GM21737 (cell line): ENCODE measurements around the gene BCL11B.
"Not testable (repeated sequence)": the region's sequence is repeated elsewhere in the genome, so short reads cannot be mapped to it uniquely, and the experiment has no call there.

Experiments
- ATAC-seq: cut with Tn5 transposase; IDR thresholded peaks from one replicate; pipeline ENCODE4 v1.9.1; 2021; ENCODE audit warnings: mild to moderate bottlenecking, moderate library complexity; ENCODE audit not compliant: unreplicated experiment

The BCL11B gene

DNA sequence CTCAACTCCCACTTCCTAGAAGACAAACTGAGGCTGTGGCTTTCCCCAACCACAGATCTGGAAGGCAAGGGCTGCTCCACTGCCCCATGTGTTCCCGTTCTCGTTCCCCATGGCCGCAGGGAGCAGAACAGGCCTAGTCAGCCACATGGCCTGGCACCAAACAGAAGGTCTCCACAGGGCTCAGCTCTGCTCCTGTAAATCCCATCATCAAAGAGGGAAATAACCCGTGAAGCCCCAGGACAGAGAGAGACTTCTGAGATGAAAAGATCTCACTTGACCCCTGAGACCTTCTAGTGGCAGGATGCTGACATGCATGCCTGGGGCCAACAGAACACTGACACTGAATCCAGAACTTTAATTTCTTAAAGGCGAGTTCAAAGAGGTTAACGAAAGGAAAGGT, 68.9 kb downstream of the BCL11B start:
- ATAC-seq = no peak

DNA sequence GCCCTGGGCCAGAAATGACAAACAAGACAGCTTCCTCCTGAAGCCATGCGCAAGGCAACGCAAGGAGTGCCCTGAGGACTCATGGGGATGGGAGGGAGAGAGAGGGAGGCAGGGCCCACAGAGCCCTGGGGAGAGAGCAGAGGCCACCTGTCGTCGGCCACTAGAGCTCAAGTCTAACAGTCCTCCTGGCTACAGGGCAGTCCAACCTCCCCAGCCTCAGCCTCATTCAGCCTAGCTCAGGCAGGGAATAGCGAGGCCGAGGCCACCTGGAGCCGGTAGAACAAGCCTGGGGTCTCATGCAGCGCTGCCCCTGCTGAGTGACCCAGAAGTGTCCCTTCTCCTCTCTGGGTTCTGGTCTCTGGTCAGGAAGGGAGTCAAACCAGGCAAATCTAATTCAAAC, 69.5 kb downstream of the BCL11B start:
- ATAC-seq = no peak

DNA sequence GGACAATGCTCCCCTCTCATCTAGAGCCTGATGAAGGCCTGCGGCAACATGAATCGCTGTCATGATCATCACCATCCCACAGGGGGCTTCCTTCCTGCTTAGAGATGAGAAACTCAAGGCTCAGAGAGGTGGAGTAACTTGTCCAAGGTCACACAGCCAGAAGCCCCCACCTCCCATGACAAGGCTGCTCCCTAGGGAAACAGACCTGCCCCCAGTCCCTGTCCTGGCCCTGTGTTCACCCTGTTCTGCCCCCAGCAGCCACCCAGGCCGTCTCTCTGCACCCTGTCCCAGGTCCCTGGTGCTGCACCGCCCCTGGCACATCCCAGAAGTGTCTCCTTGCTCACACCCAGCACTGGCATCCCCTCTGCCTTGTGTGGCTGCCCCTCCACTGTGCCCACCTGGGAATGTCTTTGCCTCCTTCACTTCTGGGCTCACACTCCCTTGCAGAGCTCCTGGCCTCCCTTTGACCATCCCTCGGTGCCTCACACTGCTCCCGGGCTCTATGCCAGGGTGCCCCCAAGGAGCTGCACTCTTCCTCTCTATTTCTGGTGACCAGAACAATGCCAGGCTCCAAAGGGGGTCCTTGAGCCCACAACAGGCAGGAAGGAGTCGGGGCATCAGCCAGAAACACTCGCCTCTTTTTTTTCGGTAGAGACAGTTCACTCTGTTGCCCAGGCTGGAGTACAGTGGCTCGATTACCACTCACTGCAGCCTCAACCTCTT, 70.5 kb downstream of the BCL11B start:
- no peak for ATAC-seq

DNA sequence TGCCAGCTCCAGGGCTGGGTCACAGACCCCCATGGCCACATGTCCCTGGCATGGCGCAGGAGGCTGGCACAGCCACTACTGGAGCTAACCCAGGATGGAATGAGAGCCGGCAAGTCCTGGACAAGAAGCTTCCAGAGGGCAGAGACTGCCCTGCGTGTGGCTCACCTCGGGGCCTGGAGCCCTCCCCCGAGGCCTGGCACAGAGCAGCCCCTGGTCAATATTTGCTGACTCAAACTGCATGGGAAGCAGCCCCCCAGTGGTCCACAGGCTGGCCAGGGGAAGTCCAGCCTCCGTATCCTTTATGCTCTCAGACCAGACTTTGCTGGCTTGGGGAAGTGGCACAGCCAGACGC, 71.4 kb downstream of the BCL11B start:
- ATAC-seq = no peak

DNA sequence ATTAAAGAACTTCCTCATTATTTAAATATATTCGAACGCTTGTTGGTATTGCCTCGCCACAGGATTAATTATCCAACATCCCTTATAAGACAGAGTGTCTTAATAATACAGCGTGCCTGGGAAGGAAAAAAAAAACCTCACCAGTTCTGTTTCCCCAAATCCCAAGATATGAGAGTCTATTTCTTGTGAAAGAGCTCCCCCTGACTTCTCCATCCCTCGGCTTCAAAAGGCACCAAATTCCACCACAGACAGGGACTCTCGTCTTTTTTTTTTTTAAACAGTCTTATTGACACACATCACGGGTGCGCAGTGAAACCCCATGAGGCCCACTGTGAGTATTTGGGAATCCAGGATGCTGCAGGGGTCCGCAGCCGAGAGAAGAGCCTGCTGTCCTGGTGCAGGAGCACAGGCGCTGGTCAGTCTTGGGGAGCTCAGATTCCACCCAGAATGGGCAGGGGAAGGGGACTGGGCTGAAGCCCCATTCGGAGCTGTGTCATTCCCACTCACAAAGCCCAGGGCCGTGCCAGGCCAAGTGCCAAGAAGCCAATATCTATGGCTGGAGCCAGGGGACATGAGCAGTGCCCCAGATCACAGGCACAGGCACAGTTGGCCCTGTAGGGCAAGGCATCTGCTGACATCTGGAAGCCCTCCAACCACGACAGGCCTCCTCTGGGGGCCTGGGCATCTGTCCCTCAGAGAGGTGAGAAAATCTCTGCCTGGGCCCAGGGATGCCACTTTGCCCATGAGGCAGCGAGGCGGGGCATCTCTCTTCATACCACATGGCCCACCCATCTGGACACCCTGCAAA, 71.9 kb downstream of the BCL11B start:
- ATAC-seq = no peak

DNA sequence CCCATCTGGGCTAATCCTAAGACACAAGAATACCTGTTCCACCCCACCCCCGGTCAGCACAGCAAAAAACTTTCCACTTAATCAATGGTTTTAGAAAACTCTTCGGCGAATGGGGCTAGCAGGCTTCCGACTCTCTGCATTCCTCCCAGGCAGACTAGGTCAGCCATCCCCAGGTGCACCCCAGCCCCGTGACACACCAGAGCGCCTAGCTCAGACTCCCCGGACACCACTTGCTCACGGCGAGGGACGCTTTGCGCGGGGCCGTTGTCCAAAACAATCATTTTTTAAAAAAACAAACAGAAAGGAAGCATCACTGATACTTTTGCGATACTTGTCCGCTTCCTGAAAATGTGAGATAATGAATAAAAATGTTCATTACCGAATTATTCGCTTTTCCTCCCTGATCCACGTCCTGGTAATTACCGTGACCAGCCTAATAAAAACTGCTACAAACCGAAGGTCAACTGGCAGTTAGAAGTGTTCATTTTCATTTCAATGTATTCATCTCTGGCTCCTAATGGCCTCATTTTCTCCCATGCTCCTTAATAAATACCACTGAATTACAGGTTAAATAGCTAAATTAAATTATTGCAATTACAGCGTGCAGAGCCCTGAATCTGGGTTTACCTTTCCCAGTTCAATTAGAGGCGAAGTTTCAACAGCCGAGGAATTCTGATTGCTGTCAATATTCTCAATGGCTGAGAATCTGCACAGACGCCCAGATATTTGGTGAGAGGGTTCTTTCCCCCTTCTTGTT, 73.1 kb downstream of the BCL11B start:
- ATAC-seq = no peak

DNA sequence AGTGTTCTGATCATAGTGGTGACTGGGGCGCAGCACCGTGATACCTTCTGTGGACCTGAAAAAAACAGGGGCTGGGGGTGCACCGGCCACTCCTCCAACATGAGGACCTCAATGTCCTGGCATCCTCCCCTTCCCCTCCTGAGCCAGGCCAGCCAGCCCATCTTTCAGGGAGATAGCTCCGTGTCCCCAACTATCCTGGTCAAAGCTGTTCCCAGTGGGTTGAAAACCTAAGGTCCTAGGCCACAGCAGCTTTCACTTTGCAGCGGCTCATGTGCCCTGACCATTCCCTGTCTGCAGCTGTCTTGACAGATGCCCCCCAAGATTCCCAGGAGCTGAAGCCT, 75.7 kb downstream of the BCL11B start:
- ATAC-seq = no peak

DNA sequence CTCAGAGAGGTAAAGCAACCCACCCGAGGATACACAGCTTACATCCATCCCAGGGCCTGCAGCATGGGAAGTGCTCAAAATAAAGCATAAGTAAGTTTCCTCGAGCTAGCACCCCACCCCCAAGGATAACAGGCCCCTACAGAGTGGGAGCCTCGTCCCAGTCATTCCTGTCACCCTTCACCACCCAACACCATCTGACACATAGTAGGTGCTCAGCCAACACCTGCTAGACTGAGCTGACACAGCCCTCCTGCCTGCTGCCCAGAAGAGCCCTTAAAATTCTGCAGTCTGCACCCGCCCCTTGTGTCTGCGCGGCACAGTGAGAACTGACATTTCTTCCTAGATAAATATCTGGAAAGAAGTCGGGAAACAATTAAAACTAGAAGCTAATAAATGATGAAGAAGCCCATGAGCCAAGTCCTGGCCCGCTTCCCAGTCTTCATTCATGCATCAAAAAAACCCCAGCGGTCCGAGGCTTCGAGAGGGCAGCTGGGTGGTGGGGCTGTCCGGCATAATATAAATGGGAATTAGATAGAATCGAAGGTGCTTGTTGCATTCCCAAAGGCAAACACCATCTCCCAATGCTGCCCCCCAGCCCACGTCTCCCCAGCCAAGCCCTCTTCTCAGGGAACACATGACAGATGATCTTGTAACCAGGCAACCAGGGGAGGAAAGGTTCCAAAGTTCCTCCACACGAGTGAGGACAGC, 76.2 kb downstream of the BCL11B start:
- no peak for ATAC-seq

DNA sequence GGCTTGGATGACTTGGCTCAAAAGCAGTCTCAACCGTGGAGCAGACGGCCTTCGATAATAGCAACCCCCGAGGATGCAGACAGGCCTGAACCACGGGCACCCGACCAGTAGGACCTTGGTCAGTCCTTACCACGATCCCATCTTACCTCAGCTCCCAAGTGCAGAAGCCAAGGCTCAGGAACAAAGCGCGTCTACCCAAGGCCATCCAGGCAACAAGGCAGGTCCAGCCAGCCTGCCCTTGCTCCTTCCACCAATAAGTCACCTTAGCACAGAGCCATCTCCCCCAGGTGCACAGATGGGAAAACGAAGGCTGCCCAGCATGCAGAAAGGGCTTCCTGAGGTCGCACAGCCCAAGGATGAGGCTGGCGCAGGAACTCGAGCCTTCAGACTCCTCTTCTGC, 77.3 kb downstream of the BCL11B start:
- ATAC-seq = no peak

DNA sequence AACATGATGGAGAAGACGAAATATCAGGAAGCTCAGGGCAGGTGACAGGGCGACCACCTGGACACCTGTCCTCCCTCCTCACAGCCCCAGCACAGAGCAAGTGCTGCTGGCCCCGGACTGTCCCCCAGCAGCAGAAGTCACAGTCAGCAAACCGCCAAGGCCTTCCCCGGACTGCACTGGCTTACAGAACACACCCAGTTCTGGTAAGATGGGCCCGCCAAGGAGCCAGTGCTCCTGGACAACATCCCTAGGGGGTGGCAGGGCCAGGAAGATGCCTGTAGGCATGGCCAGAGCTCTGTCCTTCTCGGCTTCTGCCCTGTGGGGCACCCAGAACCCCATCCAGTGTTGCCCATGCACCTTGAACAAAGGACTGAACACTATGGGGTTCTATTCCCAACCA, 77.9 kb downstream of the BCL11B start:
- no peak for ATAC-seq

DNA sequence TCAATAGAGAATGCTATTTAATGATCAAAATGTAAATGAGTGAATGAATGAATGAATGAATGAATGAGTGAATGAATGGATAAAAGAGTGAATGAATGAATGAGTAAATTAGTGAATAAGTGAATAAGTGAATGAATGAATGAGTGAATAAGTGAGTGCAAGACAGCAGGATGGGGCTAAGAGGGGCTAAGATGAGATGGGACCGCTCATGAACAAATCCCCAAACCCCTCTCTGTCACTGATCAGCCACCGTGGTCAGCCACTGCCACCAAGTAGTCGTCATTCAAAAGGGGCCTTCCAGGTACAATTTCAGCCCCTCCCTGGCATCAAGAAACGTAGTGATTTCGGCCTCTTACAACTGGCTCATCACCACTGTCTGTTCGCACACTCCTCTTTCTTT, 79.2 kb downstream of the BCL11B start:
- ATAC-seq = no peak

DNA sequence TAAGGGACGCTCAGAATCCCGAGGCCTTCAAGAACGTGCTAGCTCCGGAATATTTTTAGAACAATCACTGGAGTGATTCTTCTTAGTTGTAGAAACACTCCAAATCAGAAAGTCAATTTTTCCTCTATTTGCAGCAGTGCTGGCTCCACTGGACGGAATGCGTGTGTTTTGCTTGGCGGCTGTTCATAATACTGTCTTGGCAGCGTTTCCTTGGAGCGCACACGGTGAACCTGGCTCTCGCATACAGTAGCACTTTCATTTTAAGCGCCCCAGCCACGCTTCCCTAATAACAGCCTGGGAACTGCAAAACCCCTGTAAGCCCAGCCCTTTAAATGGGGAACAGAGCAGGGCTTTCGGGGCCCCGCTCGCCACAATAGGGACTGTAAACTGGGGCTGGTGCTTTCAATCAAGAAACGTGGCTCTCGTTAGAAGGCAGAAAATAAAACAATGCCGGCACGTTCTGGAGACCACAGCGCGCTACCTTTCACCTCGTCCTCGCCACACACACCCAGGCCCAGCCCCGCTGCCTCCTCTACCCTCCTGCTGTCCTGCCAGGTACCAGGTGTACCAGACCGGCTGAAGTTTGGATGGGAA, 79.9 kb downstream of the BCL11B start:
- ATAC-seq = no peak

DNA sequence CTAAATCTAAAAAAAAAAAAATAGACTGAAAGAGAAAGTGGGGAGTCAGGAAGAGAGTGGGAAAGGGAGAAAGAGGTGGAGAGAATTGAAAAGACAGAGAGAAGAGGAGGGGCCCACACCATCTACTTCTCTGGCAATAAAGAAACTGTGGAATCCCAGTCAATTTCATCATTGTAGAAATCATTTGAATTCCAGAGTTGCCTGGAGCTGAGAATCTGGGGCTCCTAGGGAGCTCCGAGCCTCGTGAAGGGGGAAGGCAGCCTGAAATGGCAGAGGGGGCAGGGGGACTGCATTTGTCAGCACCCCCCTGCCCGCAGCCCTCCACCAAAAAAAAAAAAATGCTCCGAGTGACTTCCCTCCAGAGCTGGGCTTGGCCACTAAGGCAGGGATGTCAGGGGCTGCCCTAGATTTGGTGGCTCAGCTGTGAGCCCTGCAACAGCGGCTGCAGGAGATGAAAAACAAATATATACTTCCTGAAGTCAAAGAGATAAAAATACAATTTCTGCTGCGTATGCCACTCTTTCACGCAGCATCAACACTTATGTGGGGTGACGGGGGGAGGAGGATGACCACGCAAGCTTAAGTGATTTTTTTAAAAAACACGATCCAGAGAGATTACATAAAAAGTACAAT, 80.5 kb downstream of the BCL11B start:
- ATAC-seq = no peak

DNA sequence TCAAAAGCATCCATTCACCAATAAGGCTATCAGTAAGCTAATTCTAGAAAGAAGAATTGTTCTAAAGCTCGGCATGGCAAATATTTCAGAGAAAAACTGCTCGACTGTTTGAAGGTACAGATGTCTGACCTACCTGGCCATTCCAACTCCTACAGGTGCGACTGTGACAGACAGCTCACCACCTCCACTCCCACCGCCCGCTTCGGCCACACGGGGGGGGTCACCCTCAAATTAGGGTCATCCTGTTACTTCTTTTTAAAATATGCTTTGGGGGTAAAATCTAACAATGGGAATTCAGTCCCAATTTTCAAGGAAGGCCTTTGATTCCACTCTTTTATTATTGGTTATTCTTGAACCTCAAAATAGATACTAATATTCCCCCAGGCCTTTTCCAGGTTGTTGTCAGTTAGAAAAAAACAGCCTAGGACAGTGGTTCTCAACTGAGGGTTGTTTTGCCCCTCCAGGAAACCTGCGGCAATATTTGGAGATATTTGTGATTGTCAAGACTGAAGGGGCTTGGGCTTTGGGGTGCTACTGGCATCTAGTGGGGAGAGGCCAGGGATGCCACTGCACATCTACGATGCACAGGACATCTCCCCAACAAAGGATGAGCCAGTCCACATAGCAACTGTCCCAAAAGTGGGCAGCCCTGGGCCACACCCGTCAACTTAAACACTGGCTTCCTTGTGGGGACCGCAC, 81.2 kb downstream of the BCL11B start:
- ATAC-seq = no peak

DNA sequence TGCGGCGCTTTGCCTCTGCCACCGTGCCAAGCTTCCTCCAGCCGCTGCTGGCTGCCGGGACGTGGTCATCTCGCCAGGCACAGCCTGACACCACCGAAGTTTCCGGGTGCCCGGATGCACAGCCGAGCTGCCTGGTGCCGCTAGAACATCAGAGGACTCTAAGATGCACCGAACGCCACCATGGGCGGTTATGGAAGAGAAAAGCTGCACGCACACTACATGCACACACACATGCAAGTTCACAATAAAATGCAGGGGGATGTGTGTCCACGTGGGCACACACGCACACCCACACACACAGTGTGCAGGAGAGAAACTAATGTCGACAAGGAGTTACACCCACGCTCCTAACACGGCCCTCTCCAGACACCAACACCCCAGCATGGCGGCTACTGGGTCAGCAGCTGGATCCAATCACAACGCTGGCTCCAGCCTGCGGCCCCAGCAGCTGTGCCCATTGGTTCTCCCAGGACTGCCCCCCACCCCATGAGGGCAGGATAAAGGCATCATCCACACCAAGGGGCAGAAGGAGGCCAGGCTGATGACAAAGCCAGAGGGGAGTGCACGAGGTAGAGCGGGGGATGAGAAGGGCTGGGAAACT, 82.7 kb downstream of the BCL11B start:
- ATAC-seq = no peak

DNA sequence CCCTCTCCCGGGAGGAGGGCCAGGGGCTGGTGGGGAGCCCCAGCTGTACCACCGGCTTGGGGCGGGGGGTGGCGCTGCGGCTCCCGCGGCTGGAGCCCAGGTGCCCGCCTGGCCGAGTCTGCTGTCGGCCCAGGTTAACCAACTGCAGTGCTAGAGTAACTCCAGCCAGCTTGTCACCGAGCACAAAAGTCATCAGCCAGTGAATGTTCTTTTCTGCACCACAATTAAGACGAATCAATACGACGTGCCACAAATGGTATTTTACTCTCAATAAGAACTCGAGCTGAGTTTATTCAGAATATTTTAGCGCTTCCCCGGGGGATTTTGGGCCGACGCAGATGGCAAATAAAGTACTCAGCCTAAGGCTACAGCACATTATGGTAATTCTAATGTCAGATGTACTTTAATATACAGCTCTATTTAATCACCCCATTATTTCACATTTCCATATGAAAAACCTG, 83.2 kb downstream of the BCL11B start:
- no peak for ATAC-seq

DNA sequence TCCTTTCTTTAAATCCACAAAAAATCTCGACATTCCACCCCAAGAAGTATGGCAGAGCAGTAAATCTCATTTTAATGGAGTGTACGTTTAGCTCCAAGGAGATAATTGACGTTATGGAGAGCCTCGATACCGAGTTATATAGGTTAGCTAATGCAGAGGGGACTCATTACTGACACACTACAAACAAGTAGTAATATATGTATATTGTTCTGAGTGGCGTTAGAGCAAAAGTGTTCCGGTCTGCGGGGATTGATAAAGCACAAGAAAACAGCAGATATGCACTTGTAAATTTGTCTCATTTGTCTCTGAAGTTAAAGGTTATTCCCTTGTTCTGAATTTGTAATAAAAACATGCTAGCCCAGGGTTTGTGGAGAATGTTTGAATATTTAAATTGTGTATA, 84.1 kb downstream of the BCL11B start:
- ATAC-seq = no peak

DNA sequence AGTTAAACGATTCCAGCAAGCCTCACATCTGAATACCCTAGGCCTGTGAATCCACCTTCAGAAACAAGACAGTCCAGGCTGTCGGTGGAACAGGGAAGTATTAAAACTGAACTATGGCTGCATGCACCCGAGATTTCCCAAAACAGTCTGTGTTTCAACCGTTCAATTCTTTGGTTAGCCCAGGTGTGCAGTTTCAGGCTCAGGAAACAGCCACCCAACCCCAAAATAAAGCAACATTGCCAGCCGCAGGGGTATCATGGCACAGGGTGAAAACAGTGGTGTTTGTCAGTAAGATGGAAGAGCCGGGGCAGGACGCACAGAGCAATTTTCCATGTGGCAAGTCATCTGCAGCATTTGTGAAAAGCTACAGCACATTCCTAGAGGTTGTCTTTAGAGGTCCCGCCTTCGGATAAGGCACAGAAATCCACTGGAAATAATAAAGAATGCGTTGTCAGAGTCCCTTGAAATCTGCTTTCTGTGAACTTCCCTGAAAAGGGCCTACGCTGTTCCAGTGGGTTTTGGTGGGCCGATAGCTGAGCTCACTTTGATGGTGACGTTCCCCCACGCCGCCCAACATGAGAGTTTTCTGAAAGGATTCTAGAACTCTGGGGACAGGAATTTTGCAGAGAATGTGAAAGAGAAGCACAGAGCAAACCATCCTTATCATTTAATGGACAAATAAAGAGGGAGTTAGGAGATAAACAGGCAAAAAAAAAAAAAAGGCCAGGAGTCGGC, 84.9 kb downstream of the BCL11B start:
- ATAC-seq = no peak

DNA sequence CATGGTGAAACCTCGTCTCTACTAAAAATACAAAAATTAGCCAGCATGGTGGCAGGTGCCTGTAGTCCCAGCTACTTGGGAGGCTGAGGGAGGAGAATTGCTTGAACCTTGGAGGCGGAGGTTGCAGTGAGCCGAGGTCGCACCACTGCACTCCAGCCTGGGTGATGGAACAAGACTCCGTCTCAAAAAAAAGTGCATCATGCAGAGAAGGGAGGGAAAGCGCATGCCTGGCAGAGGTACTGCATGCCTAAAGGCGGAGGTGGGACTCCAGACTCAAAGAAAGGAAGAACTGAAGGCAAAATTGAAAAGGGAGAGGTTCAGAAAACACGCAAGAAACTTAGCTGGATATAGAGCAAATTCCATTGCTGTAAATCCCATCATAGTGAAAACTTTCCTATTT, 85.7 kb downstream of the BCL11B start:
- ATAC-seq = not testable (repeated sequence)
